Fibroblast of pulmonary artery (primary cell): Measurements from ENCODE around the gene OSTF1.

Source experiments
- DNase-seq: peaks from one replicate; pipeline ENCODE4 v3.0.0-alpha.2; 2010; ENCODE audit warnings: low read depth
- H3K4me3 ChIP-seq: replicated peaks from 2 replicates; pipeline ENCODE4 v1.5.1; 2011; ENCODE audit warnings: low read depth, mild to moderate bottlenecking, control low read depth, low read length, moderate library complexity
- TF ChIP-seq, protein P1 (sequence below): IDR thresholded peaks from 2 replicates; pipeline ENCODE4 v1.5.1; 2011; ENCODE audit warnings: mild to moderate bottlenecking, control low read depth, low read length, inconsistent platforms; ENCODE audit errors: missing control alignments

The OSTF1 gene

DNA sequence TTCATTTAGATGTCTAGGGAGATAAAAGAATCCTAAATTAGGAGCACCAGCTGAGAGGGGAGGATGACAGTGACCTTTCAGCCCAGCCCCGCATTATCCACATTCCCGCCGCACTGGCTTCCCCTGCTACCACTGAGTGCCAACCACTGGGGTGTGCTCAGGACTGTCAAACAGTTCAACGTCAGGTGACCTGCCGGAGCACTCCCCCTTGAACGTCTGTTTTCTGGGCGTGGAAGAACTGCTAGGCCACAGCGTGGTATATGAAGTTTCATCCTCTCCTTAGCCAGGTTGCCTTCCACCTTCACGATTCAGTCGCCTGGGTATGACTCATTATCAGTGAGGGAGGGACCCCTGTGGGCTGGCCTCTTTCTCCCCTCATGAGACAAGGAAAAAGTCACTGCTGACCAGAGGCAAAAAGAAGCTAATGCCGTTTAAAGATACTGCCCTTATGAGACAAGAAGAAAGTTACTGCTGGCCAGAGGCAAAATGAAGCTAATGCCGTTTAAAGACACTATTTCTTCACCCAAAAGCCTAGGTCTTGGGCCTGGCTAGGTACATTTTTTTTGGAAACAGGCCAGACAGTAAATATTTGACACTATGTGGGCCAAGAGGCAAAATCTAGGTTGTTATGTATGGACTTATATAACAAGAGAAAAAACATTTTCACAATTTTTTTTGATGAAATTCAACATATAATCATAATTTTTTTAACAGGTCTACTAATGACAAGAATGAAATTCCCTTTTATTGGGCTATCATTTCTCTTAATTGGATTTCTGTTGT, 4.9 kb upstream of the OSTF1 start:
- TF ChIP-seq, protein P1, sequence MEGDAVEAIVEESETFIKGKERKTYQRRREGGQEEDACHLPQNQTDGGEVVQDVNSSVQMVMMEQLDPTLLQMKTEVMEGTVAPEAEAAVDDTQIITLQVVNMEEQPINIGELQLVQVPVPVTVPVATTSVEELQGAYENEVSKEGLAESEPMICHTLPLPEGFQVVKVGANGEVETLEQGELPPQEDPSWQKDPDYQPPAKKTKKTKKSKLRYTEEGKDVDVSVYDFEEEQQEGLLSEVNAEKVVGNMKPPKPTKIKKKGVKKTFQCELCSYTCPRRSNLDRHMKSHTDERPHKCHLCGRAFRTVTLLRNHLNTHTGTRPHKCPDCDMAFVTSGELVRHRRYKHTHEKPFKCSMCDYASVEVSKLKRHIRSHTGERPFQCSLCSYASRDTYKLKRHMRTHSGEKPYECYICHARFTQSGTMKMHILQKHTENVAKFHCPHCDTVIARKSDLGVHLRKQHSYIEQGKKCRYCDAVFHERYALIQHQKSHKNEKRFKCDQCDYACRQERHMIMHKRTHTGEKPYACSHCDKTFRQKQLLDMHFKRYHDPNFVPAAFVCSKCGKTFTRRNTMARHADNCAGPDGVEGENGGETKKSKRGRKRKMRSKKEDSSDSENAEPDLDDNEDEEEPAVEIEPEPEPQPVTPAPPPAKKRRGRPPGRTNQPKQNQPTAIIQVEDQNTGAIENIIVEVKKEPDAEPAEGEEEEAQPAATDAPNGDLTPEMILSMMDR: no peak
- no peak overlapping the region for H3K4me3 ChIP-seq
- no peak for DNase-seq

DNA sequence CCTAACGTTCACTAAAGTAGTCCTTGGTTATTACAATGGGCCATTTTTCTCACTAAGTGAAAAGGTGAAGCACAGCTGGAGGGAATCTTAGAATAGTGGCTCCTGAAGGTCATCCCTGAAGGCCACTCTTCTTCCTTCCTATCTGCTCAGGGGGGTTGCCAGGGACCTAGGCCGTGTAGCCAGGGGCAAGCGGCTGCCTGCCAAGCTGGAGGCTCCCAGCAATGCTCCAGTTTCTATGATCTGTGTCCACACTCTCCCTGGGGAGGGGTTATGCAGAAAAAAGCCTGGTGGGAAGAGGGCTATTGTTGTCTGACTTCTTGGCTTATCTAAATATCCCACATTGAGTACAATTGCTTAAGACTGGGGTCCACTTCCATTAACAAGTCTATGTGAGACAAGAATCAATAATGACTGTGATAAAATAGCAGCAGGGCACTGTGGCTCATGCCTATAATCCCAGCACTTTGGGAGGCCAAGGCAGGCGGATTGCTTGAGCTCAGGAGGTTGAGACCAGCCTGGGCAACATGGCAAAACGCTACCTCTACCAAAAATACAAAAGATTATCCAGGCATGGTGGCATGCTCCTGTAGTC, 4.1 kb upstream of the OSTF1 start:
- no peak overlapping the region for H3K4me3 ChIP-seq
- TF ChIP-seq, protein P1: no peak
- DNase-seq: no peak

DNA sequence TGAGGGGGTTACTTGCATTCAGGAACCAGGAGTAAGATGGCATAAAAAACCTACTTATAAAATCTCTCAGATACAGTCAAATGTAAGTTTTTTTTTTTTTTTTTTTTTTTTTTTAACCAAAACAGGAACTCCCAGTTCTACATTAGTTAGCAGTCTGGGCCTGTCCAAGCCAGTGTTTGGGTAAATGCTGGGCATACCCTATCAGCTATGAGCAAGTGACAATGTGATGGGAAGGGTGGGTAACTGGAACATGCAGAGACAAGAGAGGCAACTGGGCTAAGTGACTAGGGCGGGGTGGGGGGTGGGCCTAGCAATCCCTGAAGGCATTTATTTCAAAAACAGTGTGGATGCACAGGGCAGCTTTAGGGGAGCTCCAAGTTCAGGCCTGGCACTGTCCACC, 2.7 kb upstream of the OSTF1 start:
- DNase-seq: no peak
- H3K4me3 ChIP-seq: no peak overlapping the region
- TF ChIP-seq, protein P1: no peak

DNA sequence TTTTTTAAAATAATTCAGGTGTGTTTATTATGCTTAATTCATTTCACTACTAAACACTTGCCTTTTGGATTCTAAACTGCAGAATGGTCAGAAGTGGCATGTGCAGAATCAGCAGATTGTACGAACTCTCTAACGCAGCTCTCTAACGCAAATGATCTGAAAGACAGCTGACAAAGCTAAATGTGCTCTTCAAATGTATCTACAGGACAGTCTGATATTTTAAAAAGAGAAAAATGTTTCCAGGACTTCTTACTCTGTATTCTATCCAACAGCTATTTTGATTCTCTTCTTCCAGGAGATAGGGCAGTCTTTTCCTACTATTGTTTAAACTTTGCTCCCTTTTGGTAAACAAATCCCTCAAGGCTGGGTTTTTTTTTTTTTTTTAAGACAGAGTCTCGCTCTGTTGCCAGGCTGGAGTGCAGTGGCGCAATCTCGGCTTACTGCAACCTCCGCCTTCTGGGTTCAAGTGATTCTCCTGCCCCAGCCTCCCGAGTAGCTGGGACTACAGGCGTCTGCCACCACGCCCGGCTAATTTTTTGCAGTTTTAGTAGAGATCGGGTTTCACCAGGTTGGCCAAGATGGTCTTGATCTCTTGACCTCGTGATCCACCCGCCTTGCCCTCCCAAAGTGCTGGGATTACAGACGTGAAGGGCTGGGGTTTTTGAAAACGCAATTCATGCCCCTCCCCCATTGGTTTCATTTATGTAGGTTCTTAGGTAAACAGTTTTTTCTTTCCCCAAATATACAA, 1.6 kb upstream of the OSTF1 start:
- no peak for DNase-seq
- peak overlapping the region; percentile 88 for H3K4me3 ChIP-seq
- TF ChIP-seq, protein P1: no peak

DNA sequence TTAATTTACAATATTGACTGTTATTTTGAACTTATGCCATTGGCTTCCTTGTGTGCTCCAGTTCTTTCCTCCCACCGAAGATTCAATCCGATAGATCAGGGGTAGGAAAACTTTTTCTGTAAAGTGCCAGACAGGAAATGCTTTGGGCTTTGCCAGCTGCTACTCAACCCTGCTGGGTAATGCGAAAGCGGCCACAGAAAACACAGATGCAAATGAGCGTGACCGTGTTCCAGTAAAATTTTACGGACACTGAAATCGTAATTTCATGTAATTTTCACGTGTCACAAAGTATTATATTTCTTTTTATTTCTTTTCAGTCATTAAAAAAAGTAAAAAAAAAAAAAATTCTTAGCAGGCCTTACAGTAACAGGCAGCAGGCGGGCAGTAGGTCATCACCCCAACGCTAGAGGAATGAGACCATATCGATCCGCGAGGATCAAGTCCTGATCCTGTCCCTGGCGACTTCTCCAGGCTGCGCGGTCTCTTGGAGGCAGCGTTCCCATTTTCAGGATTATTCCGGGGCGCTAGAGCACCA, 958 bp upstream of the OSTF1 start:
- H3K4me3 ChIP-seq: peak overlapping the region; percentile 88
- DNase-seq: peak; percentile 63
- TF ChIP-seq, protein P1: no peak

DNA sequence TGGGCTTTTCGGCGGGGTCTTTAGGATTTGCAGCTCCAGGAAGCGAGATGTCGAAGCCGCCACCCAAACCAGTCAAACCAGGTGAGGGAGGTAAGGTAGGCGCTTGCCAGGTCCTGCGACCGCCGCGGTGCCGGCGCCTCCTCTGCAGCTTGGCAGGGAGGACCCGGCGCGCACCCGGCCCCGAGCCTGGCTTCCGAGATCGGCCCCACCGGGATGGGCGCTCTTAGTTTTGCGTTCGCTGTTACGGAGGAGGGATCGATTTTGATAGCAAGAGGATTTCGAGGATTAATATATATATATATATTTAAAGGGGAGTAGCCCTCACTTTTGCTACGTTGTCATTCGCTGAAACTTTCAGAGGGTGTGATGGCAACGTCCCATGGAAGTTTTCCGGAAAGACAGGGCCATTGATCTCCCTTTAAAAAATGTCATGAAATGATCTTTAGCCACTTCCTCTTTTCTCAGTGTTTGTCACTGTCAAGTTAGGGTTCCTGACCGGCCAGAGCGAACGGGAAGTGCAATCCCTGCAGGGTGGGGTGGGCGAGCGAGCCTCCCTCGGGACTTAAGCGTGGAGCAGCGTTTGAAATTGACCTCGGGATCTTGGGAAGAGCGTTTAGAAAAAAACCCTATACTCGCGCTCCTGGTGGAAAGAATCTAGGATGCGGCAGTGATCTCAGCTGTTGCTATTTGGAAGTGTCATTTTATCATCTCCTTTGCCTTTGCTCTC, 495 bp downstream of the OSTF1 start:
- DNase-seq: peak; percentile 69
- peak overlapping the region; percentile 87 for H3K4me3 ChIP-seq
- TF ChIP-seq, protein P1: peak; percentile 48
